Loucy (cell line): ENCODE results near the gene SULT1E1.

Experiments used
- H2AFZ ChIP-seq: fragments of 200-600 bp; sonication (generic); 2 replicates; pipeline ENCODE4 v1.6.0; 2016; ENCODE audit warnings: antibody characterized with exemption, mild to moderate bottlenecking, low read length, moderate library complexity
- H3F3A ChIP-seq: fragments of 200-600 bp; 2 replicates; pipeline ENCODE4 v1.6.0; 2016; ENCODE audit warnings: antibody characterized with exemption, low read depth, mild to moderate bottlenecking
- H3K27me3 ChIP-seq: fragments of 200-600 bp; sonication (generic); 2 replicates; pipeline ENCODE4 v1.6.1; 2014; ENCODE audit warnings: low read length, mild to moderate bottlenecking; ENCODE audit not compliant: insufficient read depth, poor library complexity, severe bottlenecking
- H3K36me3 ChIP-seq: fragments of 200-600 bp; sonication (generic); 2 replicates; pipeline ENCODE4 v1.6.1; 2016; ENCODE audit warnings: low read length; ENCODE audit not compliant: insufficient read depth
- H3K4me1 ChIP-seq: fragments of 200-600 bp; sonication (generic); 2 replicates; pipeline ENCODE4 v1.5.1; 2014; ENCODE audit warnings: low read length, mild to moderate bottlenecking; ENCODE audit not compliant: insufficient read depth, poor library complexity, severe bottlenecking
- H3K4me2 ChIP-seq: fragments of 200-600 bp; sonication (generic); 2 replicates; pipeline ENCODE4 v1.6.0; 2014; ENCODE audit warnings: antibody characterized with exemption, low read length, low read depth, mild to moderate bottlenecking; ENCODE audit not compliant: poor library complexity, severe bottlenecking
- H3K4me3 ChIP-seq: fragments of 200-600 bp; sonication (generic); 2 replicates; pipeline ENCODE4 v1.5.1; 2014; ENCODE audit warnings: low read length, mild to moderate bottlenecking, mixed read lengths; ENCODE audit not compliant: poor library complexity, severe bottlenecking
- H3K79me2 ChIP-seq: fragments of 200-600 bp; sonication (generic); 2 replicates; pipeline ENCODE4 v1.6.1; 2014; ENCODE audit warnings: low read length; ENCODE audit not compliant: insufficient read depth
- H3K9ac ChIP-seq: fragments of 200-600 bp; sonication (generic); 2 replicates; pipeline ENCODE4 v1.6.0; 2014; ENCODE audit warnings: mild to moderate bottlenecking, low read depth, low read length, moderate library complexity; ENCODE audit not compliant: poor library complexity, severe bottlenecking
- H3K9me2 ChIP-seq: fragments of 200-600 bp; sonication (generic); replicated peaks from 2 replicates; pipeline ENCODE4 v1.6.1; 2016; ENCODE audit warnings: low read depth, low read length, mixed read lengths
- H3K9me3 ChIP-seq: fragments of 200-600 bp; sonication (generic); 2 replicates; pipeline ENCODE4 v1.6.1; 2014; ENCODE audit warnings: mild to moderate bottlenecking, antibody characterized with exemption, low read length, low read depth; ENCODE audit not compliant: insufficient read depth
- H4K20me1 ChIP-seq: fragments of 200-600 bp; sonication (generic); 2 replicates; pipeline ENCODE4 v1.6.0; 2014; ENCODE audit warnings: antibody characterized with exemption, low read length, mild to moderate bottlenecking; ENCODE audit not compliant: insufficient read depth, poor library complexity, severe bottlenecking
- EZH2phosphoT487 ChIP-seq: fragments of 200-600 bp; IDR thresholded peaks from 2 replicates; pipeline ENCODE4 v1.6.1; 2018; ENCODE audit warnings: antibody characterized with exemption, mild to moderate bottlenecking, moderate library complexity, borderline replicate concordance
- TF ChIP-seq, protein P1 (sequence below): fragments of 200-600 bp; sonication (generic); conservative IDR thresholded peaks from 2 replicates; pipeline ENCODE4 v1.5.1; 2014; ENCODE audit warnings: mild to moderate bottlenecking, antibody characterized with exemption, low read length

SULT1E1 gene

DNA sequence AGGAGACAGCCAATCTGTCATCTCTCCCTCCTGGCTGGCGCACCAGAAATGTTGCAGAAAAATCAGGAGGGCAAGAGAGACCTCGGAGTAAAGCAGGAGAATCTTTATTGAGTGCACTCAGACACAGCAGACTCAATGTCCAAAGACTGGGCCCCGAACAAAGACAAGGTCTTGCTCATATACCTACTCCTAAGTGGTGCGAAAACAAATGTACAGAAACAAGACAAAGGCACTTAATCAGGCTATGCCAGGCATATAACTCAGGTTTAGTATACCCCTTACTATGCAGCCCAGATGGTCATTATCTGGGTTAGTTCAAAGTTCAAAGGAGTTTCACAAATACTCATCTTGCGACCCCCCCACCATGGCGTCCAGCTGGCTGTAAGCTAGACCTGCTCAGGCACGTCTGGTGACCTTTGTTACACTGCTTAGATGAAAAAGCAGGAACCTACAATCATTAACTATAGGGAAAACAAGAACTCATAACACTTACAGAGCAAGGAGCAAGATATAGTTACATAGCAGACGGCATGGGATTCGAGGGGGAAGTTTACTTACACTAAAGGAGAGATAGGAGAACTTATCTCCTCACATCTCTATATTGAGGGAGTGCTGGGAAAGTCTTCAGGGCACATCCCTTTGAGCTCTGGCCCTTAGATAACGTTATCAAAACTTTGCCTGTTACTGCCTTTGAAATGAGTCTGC lies 27.5 kb downstream of the SULT1E1 start:
- H3K4me2 ChIP-seq = no peak overlapping the region
- H3K36me3 ChIP-seq = no peaks in the 10 kb centered on the region
- H3K27me3 ChIP-seq = no peaks in the 10 kb centered on the region
- H4K20me1 ChIP-seq = no peaks in the 10 kb centered on the region
- TF ChIP-seq, protein P1, sequence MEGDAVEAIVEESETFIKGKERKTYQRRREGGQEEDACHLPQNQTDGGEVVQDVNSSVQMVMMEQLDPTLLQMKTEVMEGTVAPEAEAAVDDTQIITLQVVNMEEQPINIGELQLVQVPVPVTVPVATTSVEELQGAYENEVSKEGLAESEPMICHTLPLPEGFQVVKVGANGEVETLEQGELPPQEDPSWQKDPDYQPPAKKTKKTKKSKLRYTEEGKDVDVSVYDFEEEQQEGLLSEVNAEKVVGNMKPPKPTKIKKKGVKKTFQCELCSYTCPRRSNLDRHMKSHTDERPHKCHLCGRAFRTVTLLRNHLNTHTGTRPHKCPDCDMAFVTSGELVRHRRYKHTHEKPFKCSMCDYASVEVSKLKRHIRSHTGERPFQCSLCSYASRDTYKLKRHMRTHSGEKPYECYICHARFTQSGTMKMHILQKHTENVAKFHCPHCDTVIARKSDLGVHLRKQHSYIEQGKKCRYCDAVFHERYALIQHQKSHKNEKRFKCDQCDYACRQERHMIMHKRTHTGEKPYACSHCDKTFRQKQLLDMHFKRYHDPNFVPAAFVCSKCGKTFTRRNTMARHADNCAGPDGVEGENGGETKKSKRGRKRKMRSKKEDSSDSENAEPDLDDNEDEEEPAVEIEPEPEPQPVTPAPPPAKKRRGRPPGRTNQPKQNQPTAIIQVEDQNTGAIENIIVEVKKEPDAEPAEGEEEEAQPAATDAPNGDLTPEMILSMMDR = no peak
- TF ChIP-seq EZH2phosphoT487 = no peak
- no peaks in the 10 kb centered on the region for H3K4me1 ChIP-seq
- H3K9ac ChIP-seq = no peak overlapping the region
- no peak overlapping the region for H3K4me3 ChIP-seq
- no peaks in the 10 kb centered on the region for H3F3A ChIP-seq
- H3K79me2 ChIP-seq = no peaks in the 10 kb centered on the region
- H3K9me3 ChIP-seq = no peaks in the 10 kb centered on the region
- no peaks in the 10 kb centered on the region for H3K9me2 ChIP-seq
- H2AFZ ChIP-seq = no peak overlapping the region

DNA sequence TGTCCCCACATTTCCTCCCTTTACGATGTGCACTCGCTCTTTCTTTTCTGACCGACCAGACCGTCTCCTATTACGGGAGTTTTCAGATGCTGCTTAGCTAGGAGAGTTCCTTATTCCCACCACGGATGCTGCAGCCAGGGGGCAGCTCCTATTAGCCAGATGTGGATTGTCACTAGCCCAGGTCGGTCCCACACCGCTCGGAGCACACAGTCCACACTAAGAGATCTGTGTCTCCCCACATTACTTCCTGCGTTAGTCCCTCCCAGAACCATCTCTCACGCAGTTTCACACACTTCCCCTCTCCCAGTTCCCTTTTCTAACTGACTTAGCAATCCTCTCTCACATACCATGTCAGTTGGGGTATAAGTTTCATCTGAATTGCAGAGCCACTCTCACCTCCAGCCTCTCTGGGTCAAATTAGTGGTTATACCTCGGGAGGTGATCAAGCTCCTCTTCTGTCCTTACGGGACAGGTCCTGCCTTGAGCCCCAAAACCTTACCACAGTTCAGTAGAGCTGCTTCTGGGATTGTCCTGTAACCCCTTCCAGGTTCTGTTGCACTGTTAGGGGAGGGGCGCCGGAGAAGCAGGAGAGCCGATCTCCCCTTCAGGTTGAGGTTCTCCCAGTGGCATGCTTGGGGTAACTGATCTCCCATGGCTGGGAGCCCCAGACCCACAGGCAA lies 28.2 kb downstream of the SULT1E1 start:
- Histone ChIP-seq H3K9me3 (no peaks in the 10 kb centered on the region), H3K4me3 (no peak overlapping the region), H3F3A (no peaks in the 10 kb centered on the region), H3K79me2 (no peaks in the 10 kb centered on the region), H3K36me3 (no peaks in the 10 kb centered on the region), H3K4me1 (no peaks in the 10 kb centered on the region), H3K27me3 (no peaks in the 10 kb centered on the region), H4K20me1 (no peaks in the 10 kb centered on the region), H3K9ac (no peak overlapping the region), H3K4me2 (no peak overlapping the region), H2AFZ (no peak overlapping the region), H3K9me2 (no peaks in the 10 kb centered on the region)
- no peak for TF ChIP-seq EZH2phosphoT487
- TF ChIP-seq, protein P1 = no peak

DNA sequence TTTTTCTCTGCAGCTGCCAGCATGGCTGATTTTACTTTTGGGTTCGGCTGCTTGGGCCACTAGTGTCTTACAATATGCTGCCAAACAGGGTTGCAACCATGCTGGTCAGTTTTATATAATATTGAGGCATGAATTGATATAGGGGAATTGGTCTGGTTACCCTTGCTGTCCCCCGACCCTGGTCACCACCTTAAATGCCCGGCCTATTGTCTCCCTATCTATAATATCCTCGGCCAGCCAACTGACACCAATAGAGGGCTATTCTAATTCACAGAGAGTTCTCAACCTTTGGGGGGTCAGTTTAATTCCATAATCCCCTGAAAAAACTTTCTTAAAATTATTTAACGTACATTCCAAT lies 28.7 kb downstream of the SULT1E1 start:
- no peak overlapping the region for H3K9ac ChIP-seq
- H3K4me2 ChIP-seq = no peak overlapping the region
- H4K20me1 ChIP-seq = no peaks in the 10 kb centered on the region
- no peaks in the 10 kb centered on the region for H3K4me1 ChIP-seq
- H3K27me3 ChIP-seq = no peaks in the 10 kb centered on the region
- no peaks in the 10 kb centered on the region for H3K9me3 ChIP-seq
- H3F3A ChIP-seq = no peaks in the 10 kb centered on the region
- H3K79me2 ChIP-seq = no peaks in the 10 kb centered on the region
- H2AFZ ChIP-seq = no peak overlapping the region
- H3K36me3 ChIP-seq = no peaks in the 10 kb centered on the region
- H3K4me3 ChIP-seq = no peak overlapping the region
- TF ChIP-seq, protein P1 = no peak
- no peak for TF ChIP-seq EZH2phosphoT487
- no peaks in the 10 kb centered on the region for H3K9me2 ChIP-seq
